ENCODE data around the gene MAP9.

The MAP9 gene

DNA sequence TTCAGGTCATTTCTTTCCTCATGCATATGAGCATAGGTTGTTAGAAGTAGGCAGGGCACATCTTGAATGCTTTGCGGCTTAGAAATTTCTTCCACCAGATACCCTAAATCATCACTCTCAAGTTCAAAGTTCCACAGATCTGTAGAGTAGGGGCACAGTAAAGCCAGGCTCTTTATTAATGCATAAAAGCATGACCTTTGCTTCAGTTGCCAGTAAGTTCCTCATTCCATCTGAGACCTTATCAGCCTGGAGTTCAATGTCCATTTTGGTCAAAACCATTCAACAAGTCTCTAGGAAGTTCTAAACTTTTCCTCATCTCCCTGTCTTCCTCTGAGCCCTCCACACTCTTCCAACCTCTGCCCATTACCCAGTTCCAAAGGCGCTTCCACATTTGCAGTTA is 77.7 kb downstream of the MAP9 start:
- Histone ChIP-seq H3K27me3 (ENCODE audit: insufficient read depth, low read length) (no peaks in the 10 kb centered on the region), H3K4me1 (ENCODE audit: insufficient read depth, low read length) (no peaks in the 10 kb centered on the region), H3K9ac (ENCODE audit: low read depth, low read length) (no peak overlapping the region), H3K4me3 (ENCODE audit: low read length) (no peak overlapping the region), H3K27ac (ENCODE audit: low read length) (no peak overlapping the region), H3K36me3 (ENCODE audit: insufficient read depth, low read depth, low read length) (no peaks in the 10 kb centered on the region), H3K9me3 (ENCODE audit: insufficient read depth, low read depth, low read length) (peaks cover 34% of the 10 kb centered on the region)
